AG20443 (cell line): ENCODE measurements around the gene CCDC61.

Experiments used
- DNase-seq: peaks from one replicate; pipeline ENCODE4 v3.0.0; 2012; ENCODE audit warnings: low spot score, mixed read lengths

The CCDC61 gene

GRCh38 chr19:46040125-46040524 lies 44.9 kb downstream of the CCDC61 start:
- DNase-seq = no peak

- no peak for DNase-seq
Observed at GRCh38 chr19:46040952-46041500, 45.8 kb downstream of the CCDC61 start, which contains the start of gene IGFL4. TSS of gene IGFL4 (minus strand) at chr19:46041002. CDS start at chr19:46040962, 40 bp downstream.

- no peak for DNase-seq
Observed at GRCh38 chr19:46042252-46042883, 47.1 kb downstream of the CCDC61 start.

GRCh38 chr19:46043519-46043918 lies 48.3 kb downstream of the CCDC61 start:
- no peak for DNase-seq

- DNase-seq = no peak
Observed at GRCh38 chr19:46049597-46049996, 54.3 kb downstream of the CCDC61 start.

- no peak for DNase-seq
Observed at GRCh38 chr19:46052896-46053295, 57.6 kb downstream of the CCDC61 start.

GRCh38 chr19:46056536-46056935 lies 61.3 kb downstream of the CCDC61 start:
- DNase-seq = no peak

GRCh38 chr19:46058778-46059177 lies 63.5 kb downstream of the CCDC61 start:
- no peak for DNase-seq

GRCh38 chr19:46060012-46060411 lies 64.7 kb downstream of the CCDC61 start:
- DNase-seq = no peak

- no peak for DNase-seq
Observed at GRCh38 chr19:46063201-46063600, 67.9 kb downstream of the CCDC61 start.

GRCh38 chr19:46065486-46066071 lies 70.3 kb downstream of the CCDC61 start:
- DNase-seq = peak; percentile 41

- DNase-seq = no peak
Observed at GRCh38 chr19:46066471-46066870, 71.2 kb downstream of the CCDC61 start.

- DNase-seq = no peak
Observed at GRCh38 chr19:46067691-46068090, 72.4 kb downstream of the CCDC61 start.
